ENCODE results near the gene MIOX.

The MIOX gene

DNA sequence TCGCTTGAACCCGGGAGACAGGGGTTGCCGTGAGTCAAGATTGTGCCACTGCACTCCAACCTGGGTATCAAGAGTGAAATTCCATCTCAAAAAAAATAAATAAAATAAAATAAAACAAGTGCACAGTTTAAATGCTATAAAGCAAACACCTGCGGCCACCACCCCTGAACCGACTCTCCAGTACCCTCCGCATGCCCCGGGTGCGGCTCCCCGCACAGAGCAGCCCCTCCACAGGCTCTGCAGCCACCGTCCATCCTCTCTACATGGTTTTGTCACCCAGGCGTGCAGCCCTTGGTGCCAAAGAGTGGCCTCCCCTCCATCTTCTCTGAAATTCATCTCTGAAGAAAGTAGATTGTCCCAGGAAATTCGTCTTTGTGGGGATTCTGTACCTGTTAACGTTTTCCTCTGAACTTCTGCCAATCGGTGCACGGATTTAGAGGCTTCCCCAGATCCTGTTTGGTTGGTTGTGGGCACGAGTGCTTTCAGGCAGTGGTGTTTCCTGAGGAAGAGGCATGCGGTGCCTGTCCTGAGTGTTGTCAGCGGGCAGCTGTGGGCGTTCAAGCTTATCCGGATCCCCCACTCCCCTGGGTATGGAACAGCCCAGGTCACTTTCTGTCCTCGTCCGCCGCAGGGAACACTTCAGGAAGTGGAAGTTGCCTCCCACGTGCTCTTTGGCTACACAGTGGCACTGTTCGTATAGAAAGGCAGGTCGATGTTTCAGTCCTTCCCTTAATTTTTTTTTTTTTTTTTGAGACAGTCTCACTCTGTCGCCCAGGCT, 4.1 kb downstream of the MIOX start:
- DNase-seq (ENCODE audit: low spot score) = no peak

DNA sequence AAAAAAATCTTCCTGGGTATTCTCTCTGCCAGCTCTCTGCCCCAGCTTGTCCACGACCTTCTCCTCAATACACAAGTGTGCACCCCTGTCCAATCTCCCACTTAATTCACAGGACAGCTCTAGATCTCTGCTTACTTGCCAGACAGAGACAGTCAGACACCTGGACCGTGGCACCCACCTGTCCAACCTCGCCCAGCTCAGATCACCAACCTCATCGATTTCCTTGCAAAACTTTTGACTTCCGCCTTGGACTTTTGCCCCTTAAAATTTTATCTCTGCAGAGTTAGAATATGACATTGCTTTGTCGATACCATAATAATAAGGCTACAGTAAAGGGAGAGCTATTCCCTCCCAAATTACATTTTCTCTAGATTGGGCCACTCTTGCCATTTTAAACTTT, 10.4 kb downstream of the MIOX start:
- DNase-seq (ENCODE audit: low spot score) = no peak

DNA sequence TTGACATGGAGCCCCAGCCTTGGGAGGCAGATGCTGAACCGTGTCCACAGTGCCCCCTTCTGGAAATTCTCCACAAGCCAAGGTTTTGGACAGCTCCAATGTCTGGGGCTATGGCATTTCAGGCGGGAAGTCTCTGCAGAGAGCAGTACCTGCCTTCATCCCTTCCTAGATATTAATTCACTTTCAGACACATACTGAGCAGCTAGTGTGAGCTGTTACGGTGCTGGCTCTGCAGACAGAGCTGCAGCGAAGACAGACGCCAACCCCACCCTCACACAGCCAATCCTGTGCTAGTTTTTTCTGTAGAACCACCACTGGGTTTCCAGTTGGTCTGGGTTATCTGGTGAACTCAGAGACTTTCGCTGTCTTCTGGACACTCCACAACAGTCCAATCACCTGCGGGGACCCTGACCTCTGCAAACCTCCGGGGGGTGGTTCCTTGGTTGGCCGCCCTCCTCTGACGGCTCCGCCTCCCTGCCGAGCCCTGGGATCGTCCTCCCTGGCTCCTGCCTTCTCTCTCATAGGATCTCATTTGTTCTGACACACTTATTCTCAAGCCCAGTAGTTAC, 11.7 kb downstream of the MIOX start:
- DNase-seq (ENCODE audit: low spot score) = peak; percentile 72

DNA sequence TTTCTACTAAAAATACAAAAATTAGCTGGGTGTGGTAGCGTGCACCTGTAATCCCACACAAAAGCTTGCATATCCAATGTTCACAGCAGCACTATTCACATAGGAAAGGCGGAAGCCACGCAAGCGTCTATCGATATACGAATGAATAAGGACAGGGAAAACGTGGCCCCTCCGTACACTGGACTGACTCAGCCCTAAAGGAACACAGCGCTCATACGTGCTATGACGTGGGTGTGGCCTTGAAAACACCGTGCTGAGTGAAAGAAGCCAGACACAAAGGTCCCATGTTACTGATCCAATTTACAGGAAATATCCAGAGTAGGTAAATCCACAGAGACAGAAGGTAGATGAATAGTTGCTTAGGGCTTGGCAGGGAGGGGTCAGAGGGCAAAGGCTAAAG, 13.8 kb downstream of the MIOX start:
- no peak for DNase-seq (ENCODE audit: low spot score)

DNA sequence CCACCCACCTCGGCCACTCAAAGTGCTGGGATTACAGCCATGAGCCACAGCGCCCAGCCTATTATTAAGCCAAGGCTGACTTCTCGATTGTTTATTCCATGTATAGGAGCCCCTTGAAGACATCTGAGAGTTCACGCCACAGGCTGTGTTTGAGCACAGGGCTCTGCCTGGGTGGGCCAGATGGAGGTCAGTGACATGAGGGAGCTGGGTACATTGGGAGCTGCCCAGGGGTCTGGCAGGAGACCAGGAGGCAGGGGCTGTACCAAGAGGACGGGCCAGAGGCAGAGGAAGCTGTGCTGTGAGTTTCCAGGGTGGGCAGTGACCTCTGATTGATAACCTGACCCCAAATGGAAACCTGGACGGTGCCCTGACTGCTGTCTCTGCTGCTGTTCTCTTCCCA, 15.4 kb downstream of the MIOX start:
- DNase-seq (ENCODE audit: low spot score) = no peak

DNA sequence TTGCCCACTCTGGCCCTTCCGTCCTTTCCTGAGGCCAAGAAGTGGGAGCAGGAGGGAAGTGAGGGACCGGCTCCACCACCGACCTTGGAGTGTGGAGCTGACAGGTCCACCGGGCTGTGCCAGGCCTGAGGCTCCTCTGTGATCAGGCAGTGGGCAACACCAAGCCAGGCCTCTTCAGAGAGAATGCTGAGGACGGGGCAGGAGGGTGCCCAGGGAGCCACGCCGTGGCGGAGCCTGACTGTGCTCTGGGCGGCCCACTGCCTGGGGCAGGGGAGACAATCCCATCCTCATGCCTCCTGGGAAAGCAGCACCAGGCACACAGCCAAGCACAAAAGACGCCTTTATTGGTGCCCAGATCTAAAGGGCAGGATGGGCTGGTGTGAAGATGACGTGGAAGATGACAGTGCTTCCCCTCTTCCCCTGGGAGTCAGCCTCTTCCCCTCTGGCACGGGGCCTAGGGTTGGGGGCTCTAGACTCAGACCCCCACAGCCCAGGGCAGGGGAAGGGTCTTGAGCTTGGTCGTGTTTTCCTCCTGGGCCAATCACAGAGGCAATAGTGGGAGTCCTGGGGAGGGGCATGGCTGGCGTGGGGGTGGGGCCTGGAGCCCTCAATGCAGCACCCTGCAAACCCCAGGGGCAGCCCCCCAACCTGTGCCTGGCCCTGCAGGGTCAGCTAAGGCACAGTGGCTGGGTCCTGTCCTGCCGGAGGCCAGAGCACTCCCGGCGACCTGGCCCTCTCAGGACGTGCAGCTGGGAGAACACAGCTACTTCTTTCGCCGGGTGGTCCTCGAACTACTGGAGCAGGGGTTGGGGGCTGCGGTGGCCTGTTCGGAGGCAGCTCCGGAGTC, 16.2 kb downstream of the MIOX start:
- DNase-seq (ENCODE audit: low spot score) = no peak

DNA sequence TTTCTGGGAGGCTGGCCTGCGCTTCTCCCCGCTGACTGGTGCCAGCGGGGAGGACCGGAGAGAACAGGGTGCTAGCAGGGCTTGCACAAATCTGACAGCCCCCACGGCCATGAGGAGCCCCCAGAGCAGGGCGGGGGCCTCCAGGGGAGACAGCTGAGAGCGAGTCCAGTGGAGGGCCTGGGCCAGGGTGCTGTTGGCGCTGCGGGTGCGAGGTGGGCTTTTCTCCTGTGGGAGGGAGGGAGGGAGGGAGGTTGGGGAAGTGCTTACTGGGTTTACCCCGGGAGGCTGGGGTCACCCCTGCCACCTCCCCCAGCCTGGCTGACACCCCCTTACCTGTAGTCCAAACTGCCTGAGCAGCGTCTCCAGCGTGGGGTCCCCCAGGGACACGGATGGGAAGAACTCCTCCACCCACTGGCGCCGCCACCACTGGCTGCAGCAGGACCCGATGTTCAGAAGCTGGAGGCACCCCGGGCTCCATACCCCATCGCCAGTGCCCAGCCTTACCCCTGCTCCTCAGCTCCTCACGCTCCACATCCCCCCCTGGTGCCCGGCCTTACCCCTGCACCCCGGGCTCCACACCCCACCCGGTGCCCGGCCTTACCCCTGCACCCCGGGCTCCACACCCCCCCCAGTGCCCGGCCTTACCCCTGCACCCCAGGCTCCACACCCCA, 17.0 kb downstream of the MIOX start:
- DNase-seq (ENCODE audit: low spot score) = no peak

DNA sequence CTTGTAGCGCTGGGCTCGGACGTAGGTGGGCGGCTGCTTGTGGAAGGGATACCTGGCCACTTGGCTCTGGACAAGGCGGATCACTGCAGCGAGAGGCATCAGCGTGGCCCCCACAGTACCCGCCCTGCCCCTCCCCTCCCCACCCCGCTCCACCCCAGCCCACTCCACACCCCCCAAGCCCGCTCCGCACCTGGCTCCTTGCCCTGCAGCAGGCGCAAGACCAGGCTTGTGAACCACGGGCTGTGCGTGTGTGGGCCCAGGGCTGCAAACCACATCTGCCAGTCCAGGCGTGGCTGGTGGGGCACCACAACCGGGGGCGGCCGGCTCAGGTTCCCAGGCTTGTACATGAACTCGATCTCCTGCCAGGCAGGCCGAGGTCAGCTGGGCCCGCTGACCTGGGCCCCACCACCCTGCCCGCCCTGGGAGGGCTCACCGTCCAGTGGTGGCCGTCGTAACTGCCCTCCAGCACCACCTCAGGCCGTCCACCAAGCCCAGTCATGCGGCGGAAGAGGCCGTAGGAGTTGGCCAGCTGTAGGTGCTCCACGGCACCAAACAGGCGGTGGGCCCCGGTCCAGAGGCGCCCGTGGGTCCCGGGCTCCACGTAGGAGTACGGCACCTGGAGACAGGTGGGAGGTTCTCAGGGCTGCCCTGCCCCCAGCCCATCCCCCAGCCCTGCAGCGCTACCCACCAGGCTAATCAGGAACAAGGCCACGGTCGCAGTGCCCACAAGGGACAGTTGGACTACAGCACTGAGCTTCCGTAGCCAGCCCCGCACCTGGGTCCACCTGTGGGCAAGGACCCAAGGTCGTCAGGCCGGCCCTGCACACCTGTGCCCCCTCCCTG, 17.9 kb downstream of the MIOX start:
- DNase-seq (ENCODE audit: low spot score) = no peak

DNA sequence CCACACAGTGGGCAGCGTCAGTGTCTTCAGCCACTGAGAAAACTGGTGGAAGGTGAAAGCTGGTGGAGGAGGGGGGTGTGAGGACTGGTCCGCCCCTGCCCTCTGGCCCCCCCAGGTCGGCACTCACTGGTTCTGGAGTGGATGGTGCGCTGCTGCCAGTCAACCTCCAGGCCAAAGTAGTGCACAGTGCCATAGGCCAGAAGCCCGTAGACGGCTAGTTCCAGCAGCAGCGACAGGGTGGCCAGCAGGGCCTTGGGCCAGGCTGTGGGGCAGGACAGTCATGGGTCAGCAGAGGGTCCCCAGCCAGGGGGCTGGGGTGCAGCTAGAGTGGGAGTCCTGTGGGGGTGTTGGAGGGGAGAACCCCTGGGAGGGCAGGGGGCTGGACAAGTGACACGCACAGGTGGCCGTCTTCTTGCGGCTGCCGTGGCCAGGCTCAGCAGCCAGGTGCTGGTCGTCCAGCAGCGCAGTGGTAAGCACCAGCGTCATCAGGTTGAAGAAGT, 18.7 kb downstream of the MIOX start:
- DNase-seq (ENCODE audit: low spot score) = no peak

DNA sequence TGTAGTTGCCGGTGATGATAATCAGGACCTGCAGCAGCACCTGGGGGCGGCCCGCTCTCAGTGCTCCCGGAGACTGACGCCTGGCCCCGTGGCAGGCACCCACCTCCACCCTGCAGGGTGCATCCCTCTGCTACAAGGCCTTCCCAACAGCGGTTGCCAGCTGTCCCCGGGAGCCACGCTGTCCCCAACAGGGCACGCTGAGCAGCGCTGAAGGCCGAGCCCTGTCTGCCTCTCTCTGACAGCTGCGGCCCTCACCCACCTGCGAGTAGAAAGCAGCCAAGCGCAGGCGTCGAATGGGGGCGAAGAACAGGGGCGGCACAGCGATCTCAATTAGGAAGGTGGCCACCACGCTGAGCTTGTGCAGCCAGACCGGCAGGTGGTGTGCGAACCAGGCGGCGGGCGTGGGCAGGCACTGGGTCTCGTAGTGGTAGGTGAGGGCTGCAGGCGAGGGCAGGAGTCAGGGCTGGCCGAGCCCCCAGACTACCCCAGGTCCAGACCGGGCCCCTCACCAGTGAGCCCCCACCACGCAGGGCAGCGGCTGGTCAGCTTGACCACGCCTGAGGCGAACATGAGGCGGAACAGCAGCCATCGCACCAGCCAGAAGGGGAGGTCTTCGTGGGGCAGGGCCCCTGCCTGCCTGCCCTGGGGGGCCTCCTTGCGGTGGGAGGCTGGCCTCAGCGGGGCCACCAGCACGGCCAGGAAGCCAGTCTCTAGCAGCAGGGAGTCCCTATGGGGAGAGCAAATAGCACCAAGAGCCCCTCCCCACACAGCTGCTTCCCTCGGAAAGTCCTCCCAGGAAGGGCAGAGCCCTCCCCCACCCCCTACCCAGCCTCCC, 19.3 kb downstream of the MIOX start:
- no peak for DNase-seq (ENCODE audit: low spot score)

DNA sequence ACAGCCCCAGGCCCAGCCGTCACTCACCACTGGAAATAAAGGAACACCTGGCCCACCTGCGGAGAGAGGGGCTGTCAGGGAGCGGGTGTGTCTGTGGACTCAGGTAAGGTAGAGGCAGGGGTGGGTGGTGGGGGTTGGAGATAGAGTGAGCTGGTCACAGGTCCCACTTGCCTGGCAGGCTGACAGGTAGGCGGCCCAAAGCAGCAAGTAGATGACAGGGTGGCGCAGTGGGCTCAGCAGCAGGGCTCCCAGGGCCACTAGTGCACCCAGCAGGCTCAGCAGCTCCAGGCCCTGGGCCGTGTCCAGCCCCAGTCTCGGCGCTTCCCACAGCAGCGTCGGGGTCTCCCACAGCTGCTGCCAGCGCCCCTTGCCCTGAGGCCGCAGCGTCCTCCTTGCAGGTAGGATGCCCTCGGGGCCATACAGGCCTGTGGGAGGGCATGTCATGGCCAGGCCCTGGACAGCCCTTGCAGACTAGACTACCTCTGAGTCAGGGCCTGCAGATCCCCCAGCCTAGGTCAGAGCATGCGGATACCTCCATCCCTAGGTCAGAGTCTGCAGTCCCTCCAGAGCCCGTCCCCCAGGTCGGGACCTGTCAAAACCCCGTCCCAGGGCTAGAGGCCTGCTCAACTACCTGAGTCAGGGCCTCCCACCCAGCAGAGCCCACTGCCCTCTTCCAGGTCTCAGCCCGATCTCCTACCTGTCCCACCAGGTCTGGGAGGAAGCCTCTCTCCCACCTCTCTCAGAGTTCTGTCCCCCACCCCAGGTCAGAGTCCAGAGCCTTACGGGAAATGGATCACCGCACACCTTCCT, 20.2 kb downstream of the MIOX start:
- no peak for DNase-seq (ENCODE audit: low spot score)

DNA sequence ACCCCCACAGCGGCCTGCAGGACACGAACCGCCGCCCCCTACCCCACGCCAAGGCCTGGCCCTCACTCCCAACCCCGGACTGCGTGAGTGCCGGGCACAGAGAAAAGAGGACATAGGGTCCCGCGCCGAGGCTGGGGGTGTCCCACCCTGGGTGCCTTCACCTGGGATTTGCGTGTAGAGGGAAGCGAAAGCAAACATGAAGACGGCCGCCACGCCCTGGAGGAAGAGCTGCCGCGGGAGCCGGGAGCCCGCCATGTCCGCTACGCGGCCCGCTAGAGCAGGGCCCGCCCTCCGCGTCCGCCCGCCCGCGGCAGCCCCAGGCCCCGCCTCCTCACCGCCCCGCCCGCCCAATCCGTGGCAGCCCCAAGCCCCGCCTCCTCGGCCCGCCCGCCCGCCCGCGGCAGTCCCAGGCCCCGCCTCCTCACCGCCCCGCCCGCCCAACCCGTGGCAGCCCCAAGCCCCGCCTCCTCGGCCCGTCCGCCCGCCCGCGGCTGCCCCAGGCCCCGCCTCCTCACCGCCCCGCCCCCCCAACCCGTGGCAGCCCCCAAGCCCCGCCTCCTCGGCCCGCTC, 20.8 kb downstream of the MIOX start, which contains the start of gene LMF2:
Gene LMF2 (minus strand): TSS at position 282 of the 570 bp plus-strand sequence. CDS start 27 bp downstream, at position 255.
- DNase-seq (ENCODE audit: low spot score) = no peak

DNA sequence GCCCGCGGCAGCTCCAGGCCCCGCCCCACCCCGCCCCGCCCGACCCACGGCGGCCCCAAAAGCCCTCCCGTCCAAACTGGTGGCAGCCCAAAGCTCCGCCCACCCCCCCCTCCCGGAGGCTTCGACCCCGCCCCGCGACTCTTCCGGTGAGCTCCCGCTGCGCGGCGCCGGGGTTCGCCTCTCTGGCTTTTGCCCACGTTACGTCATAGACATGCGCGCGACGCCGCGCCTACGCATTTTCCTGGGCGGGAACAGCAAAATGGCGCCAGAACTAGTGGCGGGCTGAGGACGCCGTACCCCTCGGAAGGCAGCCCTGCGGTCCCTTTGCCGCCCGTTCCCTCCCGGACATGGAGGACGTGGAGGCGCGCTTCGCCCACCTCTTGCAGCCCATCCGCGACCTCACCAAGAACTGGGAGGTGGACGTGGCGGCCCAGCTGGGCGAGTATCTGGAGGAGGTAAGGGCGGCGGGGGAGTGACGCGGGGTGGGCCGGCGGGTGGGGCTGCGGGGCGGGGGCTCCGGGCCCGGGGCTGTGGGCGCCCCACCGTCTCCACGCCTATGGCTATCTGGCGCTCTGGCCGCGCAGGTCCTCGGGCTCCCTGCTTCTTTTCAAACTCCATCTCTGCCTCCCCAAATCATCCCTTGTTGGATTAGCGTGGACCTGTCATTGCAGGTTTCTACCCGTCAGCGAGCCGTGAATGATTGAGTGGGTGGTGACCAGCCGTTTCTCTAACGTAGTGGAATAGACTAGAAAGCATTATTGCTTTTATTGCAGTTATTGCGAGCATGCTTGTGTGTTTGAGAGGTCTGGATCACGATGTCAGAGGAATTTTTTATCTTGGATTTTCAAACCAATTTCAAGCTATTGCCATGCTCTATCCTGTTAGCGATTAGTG, 21.6 kb downstream of the MIOX start, which contains the start of gene NCAPH2:
Gene NCAPH2 (plus strand): TSS at position 234 of the 894 bp plus-strand sequence. CDS start 114 bp downstream, at position 348.
- DNase-seq (ENCODE audit: low spot score) = peak; percentile 100

DNA sequence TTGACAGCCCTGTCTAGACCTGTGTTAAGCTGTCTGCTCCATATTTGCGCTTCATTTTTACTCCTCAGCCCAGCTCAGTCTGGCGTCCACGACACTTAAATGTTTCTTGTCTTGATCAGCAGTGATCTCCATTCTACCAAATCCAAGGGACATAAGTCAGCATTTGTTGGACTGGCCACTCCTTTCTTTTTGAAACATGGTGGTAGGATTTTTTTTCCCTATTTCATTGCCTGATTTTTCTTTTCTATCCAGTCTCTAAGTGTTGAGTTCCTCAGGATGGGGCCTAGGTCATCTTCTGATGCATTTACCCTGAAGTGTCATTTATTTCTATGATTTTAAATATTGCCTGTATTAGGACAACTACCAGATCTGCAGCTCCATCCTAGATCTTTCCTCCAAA, 22.2 kb downstream of the MIOX start:
- no peak for DNase-seq (ENCODE audit: low spot score)

DNA sequence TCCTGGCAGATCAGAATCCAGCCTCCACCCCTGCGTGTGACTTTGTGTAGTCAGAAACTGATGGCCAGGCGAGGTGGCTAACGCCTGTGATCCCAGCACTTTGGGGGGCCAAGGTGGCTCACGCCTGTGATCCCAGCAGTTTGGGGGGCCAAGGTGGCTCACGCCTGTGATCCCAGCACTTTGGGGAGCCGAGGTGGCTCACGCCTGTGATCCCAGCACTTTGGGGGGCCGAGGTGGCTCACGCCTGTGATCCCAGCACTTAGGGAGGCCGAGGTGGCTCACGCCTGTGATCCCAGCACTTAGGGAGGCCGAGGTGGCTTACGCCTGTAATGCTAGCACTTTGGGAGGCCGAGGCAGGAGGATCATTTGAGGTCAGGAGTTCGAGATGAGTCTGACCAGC, 26.5 kb downstream of the MIOX start:
- no peak for DNase-seq (ENCODE audit: low spot score)

DNA sequence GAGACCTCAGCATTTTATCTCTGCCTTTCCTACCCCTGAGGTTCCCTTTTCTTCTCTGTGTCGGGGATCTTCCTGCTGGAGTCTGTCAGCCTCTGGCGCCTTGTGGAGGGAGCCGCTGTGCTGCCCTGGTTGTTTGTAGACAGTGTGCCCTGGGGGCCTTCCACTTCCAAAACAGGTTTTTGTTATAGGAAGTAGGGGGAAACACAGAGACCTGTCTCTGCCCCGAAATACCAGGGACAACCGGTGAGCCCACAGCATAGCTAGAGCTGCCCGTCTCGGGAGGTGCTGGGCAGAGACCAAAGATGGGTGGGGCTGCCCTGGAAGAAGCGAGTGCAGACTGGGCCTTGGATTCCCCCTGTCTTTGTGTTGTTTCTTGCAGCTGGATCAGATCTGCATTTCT, 29.4 kb downstream of the MIOX start:
- no peak for DNase-seq (ENCODE audit: low spot score)

DNA sequence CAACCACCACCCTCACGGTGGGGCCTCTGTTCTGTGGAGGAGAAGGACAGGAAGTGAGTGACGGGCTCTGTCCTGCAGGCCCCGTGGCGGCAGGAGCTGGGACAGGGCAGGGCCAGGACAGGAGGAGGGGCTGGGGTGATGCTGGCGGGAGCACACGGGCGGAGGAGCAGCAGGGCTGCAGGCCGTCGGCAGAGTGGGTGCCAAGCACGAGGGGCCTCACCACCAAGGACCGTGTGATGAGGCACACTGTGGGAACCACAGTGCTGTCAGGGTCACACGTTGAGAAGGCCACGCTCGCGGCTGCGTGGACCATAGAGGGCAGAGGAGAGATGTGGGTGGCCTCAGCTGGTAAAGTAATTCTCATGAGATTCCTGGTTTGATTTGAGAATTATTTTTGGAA, 30.2 kb downstream of the MIOX start:
- no peak for DNase-seq (ENCODE audit: low spot score)
